Keratinocyte (primary cell): ENCODE data around the gene PPT2. TPM values are rescaled to one million over a fixed set of nuclear protein-coding genes. Genes with fewer than 3 reads are reported as not detected.
A peak's percentile ranks its signal among the peaks of the same experiment; 100 is the strongest.

Experiments
- DNase-seq: peaks from one replicate; pipeline ENCODE4 v3.0.0-alpha.2; 2011; ENCODE audit warnings: low read depth, missing footprints, low spot score
- FAIRE-seq: peaks from 2 replicates; lab custom pipeline; 2011; peaks lifted over from hg19 to GRCh38; lab: Jason Lieb, UNC
- H2AFZ ChIP-seq: 2 replicates; pipeline ENCODE4 v1.6.0; 2012; ENCODE audit warnings: low read length, control low read depth, inconsistent platforms; ENCODE audit not compliant: control insufficient read depth
- H3K27ac ChIP-seq: 2 replicates; pipeline ENCODE4 v1.5.1; 2011; ENCODE audit warnings: low read length; ENCODE audit not compliant: control insufficient read depth, insufficient read depth
- H3K27me3 ChIP-seq: 3 replicates; pipeline ENCODE4 v1.6.0; 2011; ENCODE audit warnings: low read length; ENCODE audit not compliant: control insufficient read depth, insufficient read depth; ENCODE audit errors: extremely low read depth
- H3K36me3 ChIP-seq, 2 experiments: 2 replicates in 1 of 2; 3 replicates in 1 of 2; pipeline ENCODE4 v1.5.1; 2011; ENCODE audit warnings: low read length in 2 of 2, mild to moderate bottlenecking in 1 of 2; ENCODE audit not compliant: control insufficient read depth in 2 of 2, insufficient read depth in 2 of 2; ENCODE audit errors: extremely low read depth in 1 of 2
- H3K4me1 ChIP-seq: 3 replicates; pipeline ENCODE4 v1.5.1; 2011; ENCODE audit warnings: low read length; ENCODE audit not compliant: control insufficient read depth, insufficient read depth; ENCODE audit errors: extremely low read depth
- H3K4me2 ChIP-seq: 3 replicates; pipeline ENCODE4 v1.6.0; 2011; ENCODE audit warnings: low read depth, low read length; ENCODE audit not compliant: control insufficient read depth, insufficient read depth; ENCODE audit errors: extremely low read depth
- H3K4me3 ChIP-seq, 3 experiments: fragments of 200-600 bp in 1 of 3; sonication (generic) in 1 of 3; 2 replicates in 2 of 3; 3 replicates in 1 of 3; pipeline ENCODE4 v1.5.1; 2011 to 2016; ENCODE audit warnings: low read length in 3 of 3, mild to moderate bottlenecking in 3 of 3, control low read depth in 2 of 3, inconsistent platforms in 1 of 3, low read depth in 1 of 3, mixed read lengths in 1 of 3, mixed run types in 1 of 3, moderate library complexity in 1 of 3; ENCODE audit not compliant: control insufficient read depth in 2 of 3, insufficient read depth in 2 of 3; ENCODE audit errors: extremely low read depth in 1 of 3
- H3K79me2 ChIP-seq: 2 replicates; pipeline ENCODE4 v1.6.0; 2012; ENCODE audit warnings: low read length; ENCODE audit not compliant: control insufficient read depth, insufficient read depth
- H3K9ac ChIP-seq: 3 replicates; pipeline ENCODE4 v1.6.0; 2011; ENCODE audit warnings: low read length; ENCODE audit not compliant: control insufficient read depth, insufficient read depth; ENCODE audit errors: extremely low read depth
- H3K9me1 ChIP-seq: 3 replicates; pipeline ENCODE4 v1.6.0; 2011; ENCODE audit warnings: low read length; ENCODE audit not compliant: control insufficient read depth, insufficient read depth; ENCODE audit errors: extremely low read depth
- H3K9me3 ChIP-seq: 2 replicates; pipeline ENCODE4 v1.5.1; 2012; ENCODE audit warnings: low read depth, low read length; ENCODE audit not compliant: control insufficient read depth
- H4K20me1 ChIP-seq: 3 replicates; pipeline ENCODE4 v1.6.0; 2011; ENCODE audit warnings: low read length; ENCODE audit not compliant: control insufficient read depth, insufficient read depth; ENCODE audit errors: extremely low read depth
- EZH2 ChIP-seq: IDR thresholded peaks from one replicate; pipeline ENCODE4 v1.6.1; 2012; ENCODE audit warnings: inconsistent platforms, mild to moderate bottlenecking, low read length, moderate library complexity
- dilution Hi-C: fragments of 300-500 bp; cut with MboI; formaldehyde crosslinking; loops from one replicate; pipeline ENCODE4 v1.7.0; 2020; ENCODE audit warnings: low sequenced_read_pairs; ENCODE audit not compliant: extremely low pct_ligation_motif_present
- polyA plus RNA-seq, 5 experiments: library from polyadenylated mRNA; depleted of rRNA in 3 of 5; stranded (reverse) in 3 of 5; stranded (forward) in 1 of 5; unstranded in 1 of 5; fragments of >200 nt; gene quantifications; 1 replicate in 1 of 5; 2 replicates in 3 of 5; 3 replicates in 1 of 5; pipeline versions ENCODE4 v1.2.1 to v1.2.3, GENCODE V29; 2011 to 2012; ENCODE audit warnings: missing spikeins in 2 of 5, low read depth in 1 of 5, low replicate concordance in 1 of 5
- TF ChIP-seq, protein P1 (sequence below), 3 experiments: IDR thresholded peaks in 1 of 3; conservative IDR thresholded peaks in 1 of 3; optimal IDR thresholded peaks in 1 of 3; 2 replicates in 2 of 3; 3 replicates in 1 of 3; pipeline versions ENCODE3 to v1.5.1; 2011; ENCODE audit warnings: low read length in 3 of 3, mild to moderate bottlenecking in 3 of 3, moderate library complexity in 2 of 3, control low read depth in 1 of 3, inconsistent platforms in 1 of 3; ENCODE audit not compliant: insufficient read depth in 2 of 3; ENCODE audit errors: extremely low read depth in 1 of 3

Gene PPT2
- polyA plus RNA-seq, 1 donor (not counting 4 experiments of a cell fraction or from before 2014, with no cell fraction given) = 15.0 TPM

GRCh38 chr6:32117461-32117860 is 36.5 kb upstream of the PPT2 start:
- Histone ChIP-seq H3K36me3 (peaks cover 26 to 40% of the 10 kb centered on the region in 2 experiments), H3K79me2 (no peaks in the 10 kb centered on the region), H3K4me1 (peaks cover 17% of the 10 kb centered on the region), H3K9me1 (no peaks in the 10 kb centered on the region), H3K4me3 (no peak overlapping the region), H2AFZ (no peak overlapping the region), H4K20me1 (no peaks in the 10 kb centered on the region), H3K9ac (no peak overlapping the region), H3K27ac (no peak overlapping the region), H3K27me3 (no peaks in the 10 kb centered on the region), H3K9me3 (no peaks in the 10 kb centered on the region), H3K4me2 (no peak overlapping the region)
- DNase-seq (no peak), FAIRE-seq (no peak)
- dilution Hi-C loops = no loop called here
- TF ChIP-seq, protein P1, sequence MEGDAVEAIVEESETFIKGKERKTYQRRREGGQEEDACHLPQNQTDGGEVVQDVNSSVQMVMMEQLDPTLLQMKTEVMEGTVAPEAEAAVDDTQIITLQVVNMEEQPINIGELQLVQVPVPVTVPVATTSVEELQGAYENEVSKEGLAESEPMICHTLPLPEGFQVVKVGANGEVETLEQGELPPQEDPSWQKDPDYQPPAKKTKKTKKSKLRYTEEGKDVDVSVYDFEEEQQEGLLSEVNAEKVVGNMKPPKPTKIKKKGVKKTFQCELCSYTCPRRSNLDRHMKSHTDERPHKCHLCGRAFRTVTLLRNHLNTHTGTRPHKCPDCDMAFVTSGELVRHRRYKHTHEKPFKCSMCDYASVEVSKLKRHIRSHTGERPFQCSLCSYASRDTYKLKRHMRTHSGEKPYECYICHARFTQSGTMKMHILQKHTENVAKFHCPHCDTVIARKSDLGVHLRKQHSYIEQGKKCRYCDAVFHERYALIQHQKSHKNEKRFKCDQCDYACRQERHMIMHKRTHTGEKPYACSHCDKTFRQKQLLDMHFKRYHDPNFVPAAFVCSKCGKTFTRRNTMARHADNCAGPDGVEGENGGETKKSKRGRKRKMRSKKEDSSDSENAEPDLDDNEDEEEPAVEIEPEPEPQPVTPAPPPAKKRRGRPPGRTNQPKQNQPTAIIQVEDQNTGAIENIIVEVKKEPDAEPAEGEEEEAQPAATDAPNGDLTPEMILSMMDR (optimal IDR thresholded peaks at IDR 0.05 in 1 of 3, IDR thresholded peaks at IDR 0.05 in 1 of 3, conservative IDR thresholded peaks at IDR 0.05 in 1 of 3; ENCODE audit: extremely low read depth in 1 of 3, insufficient read depth in 2 of 3, low read length in 3 of 3) = no peak
- no peak for TF ChIP-seq EZH2

DNA sequence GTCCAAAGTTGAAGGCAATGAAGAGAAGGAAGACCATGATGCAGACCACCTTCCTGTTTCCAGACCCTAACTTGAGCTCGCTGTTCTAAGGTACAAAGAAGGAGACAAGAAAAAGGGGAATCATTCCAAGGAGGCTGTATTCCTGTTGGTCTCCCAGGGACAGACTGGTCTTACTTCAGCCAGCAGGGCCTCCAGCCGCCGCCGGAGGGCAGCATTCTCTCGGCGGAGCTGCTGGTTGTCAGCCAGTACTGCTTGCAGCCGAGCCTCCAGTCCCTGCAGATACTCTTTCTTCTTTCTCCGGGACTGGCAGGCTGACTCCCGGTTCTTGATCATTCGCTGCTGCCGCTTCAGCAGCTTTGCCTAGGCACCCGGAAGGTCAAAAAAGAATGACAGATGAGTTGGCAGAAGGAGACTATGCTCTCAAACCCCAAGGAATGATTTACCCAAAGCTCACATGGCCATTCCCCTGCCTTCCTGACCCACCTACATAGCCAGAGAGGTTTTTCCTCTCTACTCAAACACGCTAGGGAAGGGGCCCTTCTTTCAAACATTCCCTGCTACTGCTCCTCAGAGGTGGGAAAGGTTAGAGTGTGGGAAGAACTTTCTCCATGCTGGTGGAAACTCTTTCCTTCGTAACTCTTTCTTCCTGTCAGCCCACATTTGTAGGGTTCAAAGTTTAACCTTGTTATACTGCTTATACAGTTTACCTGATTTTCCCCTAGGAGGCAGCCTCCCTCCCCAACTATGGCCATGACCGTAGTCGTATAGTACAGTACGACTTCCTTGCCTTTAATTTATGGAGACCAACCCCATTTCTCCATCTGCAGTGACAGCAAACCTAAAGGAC is 34.9 kb upstream of the PPT2 start:
- no peak overlapping the region for H3K4me3 ChIP-seq
- H3K4me1 ChIP-seq = peaks cover 15% of the 10 kb centered on the region
- no peak overlapping the region for H3K27ac ChIP-seq
- H3K79me2 ChIP-seq = no peaks in the 10 kb centered on the region
- H3K4me2 ChIP-seq = no peak overlapping the region
- H3K9me3 ChIP-seq = no peaks in the 10 kb centered on the region
- DNase-seq (peak; percentile 28), FAIRE-seq (peak; percentile 36)
- no peaks in the 10 kb centered on the region for H3K9me1 ChIP-seq
- TF ChIP-seq, protein P1 (optimal IDR thresholded peaks at IDR 0.05 in 1 of 3, IDR thresholded peaks at IDR 0.05 in 1 of 3, conservative IDR thresholded peaks at IDR 0.05 in 1 of 3; ENCODE audit: extremely low read depth in 1 of 3, insufficient read depth in 2 of 3, low read length in 3 of 3) = peak; percentile 94 to 97 (median 96)
- no peak for TF ChIP-seq EZH2
- H3K36me3 ChIP-seq = peaks cover 24 to 36% of the 10 kb centered on the region in 2 experiments
- H3K27me3 ChIP-seq = no peaks in the 10 kb centered on the region
- dilution Hi-C loops = no loop called here
- H2AFZ ChIP-seq = peak overlapping the region; percentile 9
- no peaks in the 10 kb centered on the region for H4K20me1 ChIP-seq
- H3K9ac ChIP-seq = no peak overlapping the region
